Panc1 (cell line): ENCODE results near the gene TYW1B.
"Not testable (repeated sequence)": the region's sequence is repeated elsewhere in the genome, so short reads cannot be mapped to it uniquely, and the experiment has no call there.

Experiments
- CTCF ChIP-seq: fragments of 450-650 bp; IDR thresholded peaks from 2 replicates; pipeline ENCODE4 v1.5.1; 2017; ENCODE audit warnings: mild to moderate bottlenecking
- POLR2AphosphoS5 ChIP-seq: IDR thresholded peaks from 2 replicates; pipeline ENCODE4 v1.6.1; 2012; ENCODE audit warnings: mild to moderate bottlenecking, low read depth, low read length, moderate library complexity
- REST ChIP-seq, 2 experiments: IDR thresholded peaks; 2 replicates each; pipeline ENCODE4 v1.6.1; 2011 to 2012; ENCODE audit warnings: low read depth in 2 of 2, control low read depth in 1 of 2, low read length in 1 of 2, mild to moderate bottlenecking in 1 of 2, moderate library complexity in 1 of 2; ENCODE audit not compliant: insufficient read depth in 1 of 2
- SIN3A ChIP-seq: IDR thresholded peaks from 2 replicates; pipeline ENCODE4 v1.6.1; 2012; ENCODE audit warnings: low read depth, mild to moderate bottlenecking, low read length, moderate library complexity, borderline replicate concordance; ENCODE audit not compliant: insufficient read depth
- TCF7L2 ChIP-seq: IDR thresholded peaks from 2 replicates; pipeline ENCODE4 v1.6.1; 2011; ENCODE audit warnings: mild to moderate bottlenecking, low read depth, low read length, inconsistent platforms

- TF ChIP-seq REST (IDR thresholded peaks at IDR 0.05; ENCODE audit: insufficient read depth in 1 of 2, low read depth in 2 of 2, low read length in 1 of 2); CTCF; POLR2AphosphoS5; SIN3A; TCF7L2: not testable (repeated sequence)
These were observed 187.3 kb downstream of the TYW1B start for GRCh38 chr7:72640740-72641139.
